Inferior parietal cortex (tissue), 1 donor: Measurements from ENCODE around the gene MAD2L1BP.

Experiments used
- DNase-seq: peaks from one replicate; pipeline ENCODE4 v3.0.0-alpha.2; 2016; ENCODE audit errors: extremely low spot score

MAD2L1BP gene

GRCh38 chr6:43681303-43681702, 45.7 kb downstream of the MAD2L1BP start:
- no peak for DNase-seq

GRCh38 chr6:43682724-43683429, 47.2 kb downstream of the MAD2L1BP start:
- DNase-seq = no peak

- no peak for DNase-seq
Observed at GRCh38 chr6:43683708-43684455, 48.2 kb downstream of the MAD2L1BP start.

GRCh38 chr6:43687079-43687436, 51.4 kb downstream of the MAD2L1BP start:
- DNase-seq = no peak

- peak; percentile 91 for DNase-seq
Observed at GRCh38 chr6:43687437-43688347, 52.1 kb downstream of the MAD2L1BP start, which contains the start of gene MRPS18A. Gene MRPS18A, minus strand, starts transcription at chr6:43687791. Its CDS starts 12 bp downstream, at chr6:43687779.

GRCh38 chr6:43689421-43689820, 53.8 kb downstream of the MAD2L1BP start:
- no peak for DNase-seq
